ENCODE data around the gene MYOC.
"Not testable (repeated sequence)": the region's sequence is repeated elsewhere in the genome, so short reads cannot be mapped to it uniquely, and the experiment has no call there.

The MYOC gene

DNA sequence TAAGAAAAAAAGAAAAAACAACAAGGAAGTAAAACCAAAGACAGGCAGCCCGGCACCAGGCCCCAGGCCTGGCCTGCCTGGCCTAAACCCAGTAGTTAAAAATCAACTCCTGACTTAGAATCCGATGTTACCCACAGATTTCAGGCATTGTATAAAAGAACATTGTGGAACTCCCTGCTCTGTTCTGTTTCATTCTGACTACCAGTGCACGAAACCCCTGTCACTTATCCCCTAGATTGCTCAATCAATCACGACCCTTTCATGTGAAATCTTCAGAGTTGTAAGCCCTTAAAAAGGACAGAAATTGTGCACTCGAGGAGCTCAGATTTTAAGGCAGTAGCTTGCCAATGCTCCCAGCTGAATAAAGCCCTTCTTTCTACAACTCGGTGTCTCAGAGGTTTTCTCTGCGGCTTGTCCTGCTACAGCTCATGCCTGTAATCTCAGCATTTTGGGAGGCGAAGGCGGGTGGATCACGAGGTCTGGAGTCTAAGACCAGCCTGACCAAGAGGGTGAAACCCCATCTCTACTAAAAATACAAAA lies 46.0 kb downstream of the MYOC start:
- DNase-seq (ENCODE audit: low read depth): no peak

DNA sequence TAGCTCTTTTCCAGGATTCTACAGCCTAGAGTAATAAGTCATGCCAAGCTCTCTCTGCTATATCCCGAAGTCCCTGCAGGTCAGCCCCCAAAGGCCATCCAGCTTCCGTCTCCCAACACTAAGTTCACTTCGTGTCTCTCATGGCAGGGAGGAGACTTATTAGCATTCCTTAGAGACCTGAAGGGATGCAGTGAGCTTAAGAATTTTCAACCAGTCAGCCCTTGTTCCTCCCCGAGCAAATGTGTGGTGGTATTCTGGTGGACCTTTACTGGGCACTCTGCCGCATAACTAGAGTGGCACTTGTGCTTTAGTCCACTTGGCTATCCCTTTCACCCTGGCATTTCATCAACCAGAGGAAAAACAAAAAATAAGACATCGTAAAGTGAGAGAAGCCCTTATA lies 49.4 kb downstream of the MYOC start:
- not testable (repeated sequence) for DNase-seq (ENCODE audit: low read depth)

DNA sequence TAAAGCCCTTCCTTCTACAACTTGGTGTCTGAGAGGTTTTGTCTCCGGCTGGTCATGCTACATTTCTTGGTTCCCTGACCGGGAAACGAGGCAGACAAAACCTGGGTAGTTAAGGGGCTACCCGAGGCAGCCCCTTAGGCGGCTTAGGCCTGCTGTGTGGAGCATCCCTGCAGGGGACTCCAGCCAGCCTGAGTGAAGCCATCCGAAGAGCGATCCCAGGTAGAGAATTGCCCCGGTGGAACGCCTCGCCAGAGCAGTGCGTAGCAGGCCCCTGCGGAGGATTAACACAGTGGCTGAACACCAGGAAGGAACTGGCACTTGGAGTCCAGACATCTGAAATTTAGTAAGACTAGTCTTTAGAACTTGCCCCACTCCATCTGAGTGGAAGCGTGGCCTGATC lies 51.6 kb downstream of the MYOC start:
- DNase-seq (ENCODE audit: low read depth): no peak

DNA sequence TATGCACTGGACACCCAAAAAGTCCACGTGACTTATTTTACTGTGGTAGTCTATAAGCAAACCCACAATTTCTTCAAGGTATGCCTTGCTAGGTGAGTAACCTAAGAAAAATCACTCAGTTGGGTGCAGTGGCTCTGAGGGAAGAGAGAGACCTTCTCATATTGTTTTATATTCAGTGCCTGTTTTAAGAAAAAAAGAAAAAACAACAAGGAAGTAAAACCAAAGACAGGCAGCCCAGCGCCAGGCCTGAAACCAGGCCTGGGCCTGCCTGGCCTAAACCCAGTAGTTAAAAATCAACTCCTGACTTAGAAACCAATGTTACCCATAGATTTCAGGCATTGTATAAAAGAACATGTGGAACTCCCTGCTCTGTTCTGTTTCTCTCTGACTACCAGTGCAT lies 52.2 kb downstream of the MYOC start:
- not testable (repeated sequence) for DNase-seq (ENCODE audit: low read depth)

DNA sequence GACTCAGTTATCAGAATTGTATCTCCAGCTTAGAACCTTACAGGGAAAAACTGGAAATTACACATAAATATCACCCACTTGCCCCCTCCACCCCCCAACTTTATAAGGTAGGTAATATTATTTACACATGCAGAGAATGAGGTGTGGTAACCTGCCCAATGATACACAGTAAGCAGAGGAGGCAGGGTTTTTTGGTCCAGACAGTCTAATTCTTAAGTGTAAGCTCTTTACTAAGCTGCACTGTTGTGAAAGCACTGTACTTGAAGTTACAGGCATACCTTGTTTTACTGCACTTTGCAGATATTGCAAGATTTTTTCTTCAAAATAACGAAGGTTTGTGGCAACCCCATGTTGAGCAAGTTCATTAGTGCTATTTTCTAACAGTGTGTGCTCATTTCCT lies 55.3 kb downstream of the MYOC start:
- peak; percentile 26 for DNase-seq (ENCODE audit: low read depth)

DNA sequence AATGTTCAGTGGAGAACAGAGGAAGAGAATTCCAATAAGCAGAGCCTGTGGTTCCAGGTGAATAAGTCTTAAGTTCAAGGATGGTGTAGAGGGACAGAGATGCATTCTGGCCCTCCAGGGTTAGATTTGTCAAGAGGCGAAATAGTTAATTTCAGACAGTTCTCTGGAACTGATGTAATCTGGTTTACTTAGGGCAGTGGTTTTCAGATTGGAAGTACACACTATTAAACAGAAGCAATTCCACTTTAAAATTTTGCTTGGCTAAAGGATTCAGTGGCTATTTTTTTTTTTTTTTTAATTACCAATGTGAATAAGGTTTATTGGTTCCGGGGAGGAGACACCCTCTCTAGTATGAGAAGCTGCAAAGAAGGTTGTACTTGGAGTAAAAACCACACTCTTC lies 55.8 kb downstream of the MYOC start:
- DNase-seq (ENCODE audit: low read depth): no peak

DNA sequence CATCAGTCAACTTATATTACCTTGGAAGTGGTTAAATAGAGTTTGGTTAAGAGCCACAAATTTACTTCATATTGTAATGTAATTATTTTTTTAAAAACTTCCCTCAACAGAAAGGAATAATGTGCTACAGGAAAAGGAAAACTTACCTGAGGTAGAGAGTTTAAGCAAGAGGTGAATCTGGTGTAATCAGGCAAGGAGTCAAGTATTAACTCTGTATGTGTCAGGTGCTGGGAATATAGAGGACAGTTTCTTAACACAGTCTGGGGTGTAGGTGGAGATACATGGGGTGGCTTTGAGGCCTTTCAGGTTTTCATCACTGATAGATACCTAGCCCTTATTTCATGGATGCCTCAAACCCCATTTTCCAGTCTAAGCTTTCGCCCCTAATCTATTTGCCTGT lies 56.4 kb downstream of the MYOC start:
- no peak for DNase-seq (ENCODE audit: low read depth)

DNA sequence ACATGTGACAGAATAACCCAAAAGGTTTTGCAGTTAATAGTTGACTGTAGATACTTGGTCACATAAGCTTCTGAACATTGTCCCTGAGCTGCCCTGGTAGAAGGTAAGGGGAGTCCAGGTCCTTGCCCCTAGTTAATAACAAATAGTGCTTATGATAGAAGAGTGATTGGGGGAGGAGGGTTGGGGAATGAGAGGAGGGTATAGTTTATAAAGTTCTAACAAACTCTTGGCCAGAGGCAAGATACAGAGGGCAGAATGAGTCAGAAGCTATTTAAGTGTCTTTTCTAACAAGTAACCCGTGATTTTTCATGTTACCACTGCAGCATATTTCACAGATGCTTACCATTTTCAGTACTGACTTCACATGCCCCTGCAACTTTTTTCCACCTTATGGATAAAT lies 57.2 kb downstream of the MYOC start:
- peak; percentile 43 for DNase-seq (ENCODE audit: low read depth)

DNA sequence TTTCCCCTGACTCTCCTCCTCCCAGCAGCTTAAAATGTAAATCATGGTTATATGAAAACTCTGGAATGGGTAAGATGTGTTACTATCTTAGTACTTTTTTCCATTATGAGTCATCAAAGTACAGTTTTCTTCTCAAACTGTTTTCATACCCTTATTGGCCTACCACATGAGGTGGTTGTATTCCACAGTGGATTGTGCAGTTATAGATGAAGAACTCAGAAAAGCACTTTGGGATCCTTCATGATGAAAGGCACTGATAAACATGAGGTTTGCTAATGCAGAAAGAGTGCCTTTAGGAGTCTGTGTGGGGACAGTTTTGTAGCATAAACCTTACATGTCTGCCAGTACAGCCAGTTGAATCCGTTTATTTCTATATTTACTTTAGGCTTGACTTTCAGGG lies 62.5 kb downstream of the MYOC start:
- peak; percentile 58 for DNase-seq (ENCODE audit: low read depth)

DNA sequence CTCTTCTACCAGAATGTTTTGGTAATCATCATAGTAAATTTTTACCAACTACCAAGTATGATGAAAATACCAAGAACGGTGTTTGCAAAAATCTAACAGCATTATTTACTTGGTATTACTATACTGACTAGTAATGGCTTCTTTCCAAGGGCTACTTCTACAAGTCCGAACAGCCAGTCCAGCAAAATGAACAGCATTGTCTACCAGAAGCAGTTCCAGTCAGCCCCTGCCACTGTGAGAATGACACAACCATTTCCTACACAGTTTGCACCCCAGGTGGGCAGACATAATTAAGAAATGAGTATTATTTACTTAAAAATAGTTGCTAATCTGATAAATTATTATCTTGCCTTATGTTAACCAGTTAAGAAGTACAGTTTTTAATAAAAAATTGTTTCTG lies 64.3 kb downstream of the MYOC start:
- DNase-seq (ENCODE audit: low read depth): no peak

DNA sequence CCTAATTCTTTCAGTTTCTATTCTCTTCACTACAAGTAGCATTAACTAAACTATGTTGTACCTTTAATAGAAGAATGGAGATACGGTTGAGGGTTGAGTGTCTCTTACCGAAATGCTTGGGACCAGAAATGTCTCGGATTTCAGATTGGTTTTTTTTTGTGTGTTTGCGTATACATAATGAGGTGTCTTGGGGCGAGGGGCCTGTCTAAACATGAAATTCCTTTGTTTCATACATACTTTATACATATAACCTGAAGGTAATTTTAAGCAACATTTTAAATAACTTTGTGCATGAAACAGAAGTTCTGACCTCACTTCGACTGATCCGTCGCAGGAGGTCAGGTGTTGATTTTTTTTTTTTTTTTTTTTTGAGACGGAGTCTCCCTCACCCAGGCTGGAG lies 66.8 kb downstream of the MYOC start:
- DNase-seq (ENCODE audit: low read depth): no peak
